Measurements from ENCODE around the gene MAML3.
A peak's percentile ranks its signal among the peaks of the same experiment; 100 is the strongest.

The MAML3 gene

GRCh38 chr4:140127422-140127821 is 26.6 kb downstream of the MAML3 start:
- DNase-seq (ENCODE audit: extremely low read depth in 1 of 2, low read depth in 1 of 2): no peak

- no peak for DNase-seq (ENCODE audit: extremely low read depth in 1 of 2, low read depth in 1 of 2)
Observed at GRCh38 chr4:140126261-140126660, 27.7 kb downstream of the MAML3 start.

- no peak for DNase-seq (ENCODE audit: extremely low read depth in 1 of 2, low read depth in 1 of 2)
Observed at GRCh38 chr4:140125374-140125773, 28.6 kb downstream of the MAML3 start.

- DNase-seq (ENCODE audit: extremely low read depth in 1 of 2, low read depth in 1 of 2): no peak
Observed at GRCh38 chr4:140123666-140124377, 30.2 kb downstream of the MAML3 start.

- DNase-seq (ENCODE audit: extremely low read depth in 1 of 2, low read depth in 1 of 2): no peak
Observed at GRCh38 chr4:140122891-140123290, 31.1 kb downstream of the MAML3 start.

- DNase-seq (ENCODE audit: extremely low read depth in 1 of 2, low read depth in 1 of 2): no peak
Observed at GRCh38 chr4:140121646-140122045, 32.3 kb downstream of the MAML3 start.

GRCh38 chr4:140118931-140119640 is 34.9 kb downstream of the MAML3 start:
- no peak for DNase-seq (ENCODE audit: extremely low read depth in 1 of 2, low read depth in 1 of 2)

GRCh38 chr4:140117947-140118346 is 36.0 kb downstream of the MAML3 start:
- no peak for DNase-seq (ENCODE audit: extremely low read depth in 1 of 2, low read depth in 1 of 2)

- peak in 1 of 2 donors; percentile 5 for DNase-seq (ENCODE audit: extremely low read depth in 1 of 2, low read depth in 1 of 2)
Observed at GRCh38 chr4:140116442-140117104, 37.4 kb downstream of the MAML3 start.

- no peak for DNase-seq (ENCODE audit: extremely low read depth in 1 of 2, low read depth in 1 of 2)
Observed at GRCh38 chr4:140115140-140115539, 38.8 kb downstream of the MAML3 start.

GRCh38 chr4:140113653-140114052 is 40.3 kb downstream of the MAML3 start:
- DNase-seq (ENCODE audit: extremely low read depth in 1 of 2, low read depth in 1 of 2): no peak

- no peak for DNase-seq (ENCODE audit: extremely low read depth in 1 of 2, low read depth in 1 of 2)
Observed at GRCh38 chr4:140112576-140112975, 41.4 kb downstream of the MAML3 start.

- no peak for DNase-seq (ENCODE audit: extremely low read depth in 1 of 2, low read depth in 1 of 2)
Observed at GRCh38 chr4:140111256-140111655, 42.7 kb downstream of the MAML3 start.

GRCh38 chr4:140110542-140111215 is 43.3 kb downstream of the MAML3 start:
- no peak for DNase-seq (ENCODE audit: extremely low read depth in 1 of 2, low read depth in 1 of 2)

GRCh38 chr4:140109737-140110136 is 44.2 kb downstream of the MAML3 start:
- DNase-seq (ENCODE audit: extremely low read depth in 1 of 2, low read depth in 1 of 2): no peak

- no peak for DNase-seq (ENCODE audit: extremely low read depth in 1 of 2, low read depth in 1 of 2)
Observed at GRCh38 chr4:140109292-140109691, 44.7 kb downstream of the MAML3 start.

- DNase-seq (ENCODE audit: extremely low read depth in 1 of 2, low read depth in 1 of 2): no peak
Observed at GRCh38 chr4:140108713-140109230, 45.2 kb downstream of the MAML3 start.

GRCh38 chr4:140108243-140108642 is 45.7 kb downstream of the MAML3 start:
- DNase-seq (ENCODE audit: extremely low read depth in 1 of 2, low read depth in 1 of 2): no peak

GRCh38 chr4:140106289-140106844 is 47.6 kb downstream of the MAML3 start:
- no peak for DNase-seq (ENCODE audit: extremely low read depth in 1 of 2, low read depth in 1 of 2)

- DNase-seq (ENCODE audit: extremely low read depth in 1 of 2, low read depth in 1 of 2): no peak
Observed at GRCh38 chr4:140105436-140105835, 48.5 kb downstream of the MAML3 start.

GRCh38 chr4:140103676-140104075 is 50.3 kb downstream of the MAML3 start:
- DNase-seq (ENCODE audit: extremely low read depth in 1 of 2, low read depth in 1 of 2): peak in 1 of 2 donors; percentile 5
